RWPE2 (cell line): ENCODE measurements around the gene HIGD1A.

Experiments used
- ATAC-seq: fragments of 200-7000 bp; cut with Tn5 transposase; 3 replicates; pipeline ENCODE4 v1.9.1; 2021; ENCODE audit warnings: low read depth
- DNase-seq: peaks from one replicate; pipeline ENCODE4 v3.0.0-alpha.2; 2020; ENCODE audit warnings: low spot score
- H3K27ac ChIP-seq: fragments of 450-650 bp; 2 replicates; pipeline ENCODE4 v1.5.1; 2017; ENCODE audit warnings: mild to moderate bottlenecking; ENCODE audit not compliant: poor library complexity, severe bottlenecking
- H3K27me3 ChIP-seq: fragments of 250-450 bp; sonication (Bioruptor Pico); 2 replicates; pipeline ENCODE4 v1.5.1; 2021; ENCODE audit warnings: mild to moderate bottlenecking, moderate library complexity; ENCODE audit not compliant: insufficient read depth, poor library complexity, severe bottlenecking
- H3K36me3 ChIP-seq: fragments of 250-450 bp; sonication (Bioruptor Pico); 2 replicates; pipeline ENCODE4 v1.5.1; 2020; ENCODE audit warnings: low read depth, mild to moderate bottlenecking, moderate library complexity
- H3K4me1 ChIP-seq: fragments of 250-450 bp; sonication (Bioruptor Pico); 2 replicates; pipeline ENCODE4 v1.5.1; 2021; ENCODE audit warnings: mild to moderate bottlenecking, moderate library complexity; ENCODE audit not compliant: insufficient read depth, poor library complexity, severe bottlenecking
- H3K4me3 ChIP-seq: fragments of 250-450 bp; sonication (Bioruptor Pico); 2 replicates; pipeline ENCODE4 v1.5.1; 2021; ENCODE audit warnings: mild to moderate bottlenecking, moderate library complexity; ENCODE audit not compliant: severe bottlenecking
- H3K9me3 ChIP-seq: fragments of 250-450 bp; sonication (Bioruptor Pico); 2 replicates; pipeline ENCODE4 v1.5.1; 2021; ENCODE audit warnings: mild to moderate bottlenecking, moderate library complexity; ENCODE audit not compliant: severe bottlenecking
- TF ChIP-seq, protein P1 (sequence below): fragments of 450-650 bp; IDR thresholded peaks from one replicate; pipeline ENCODE4 v1.5.1; 2017; ENCODE audit warnings: mild to moderate bottlenecking, moderate library complexity; ENCODE audit not compliant: poor library complexity, severe bottlenecking

The HIGD1A gene

DNA sequence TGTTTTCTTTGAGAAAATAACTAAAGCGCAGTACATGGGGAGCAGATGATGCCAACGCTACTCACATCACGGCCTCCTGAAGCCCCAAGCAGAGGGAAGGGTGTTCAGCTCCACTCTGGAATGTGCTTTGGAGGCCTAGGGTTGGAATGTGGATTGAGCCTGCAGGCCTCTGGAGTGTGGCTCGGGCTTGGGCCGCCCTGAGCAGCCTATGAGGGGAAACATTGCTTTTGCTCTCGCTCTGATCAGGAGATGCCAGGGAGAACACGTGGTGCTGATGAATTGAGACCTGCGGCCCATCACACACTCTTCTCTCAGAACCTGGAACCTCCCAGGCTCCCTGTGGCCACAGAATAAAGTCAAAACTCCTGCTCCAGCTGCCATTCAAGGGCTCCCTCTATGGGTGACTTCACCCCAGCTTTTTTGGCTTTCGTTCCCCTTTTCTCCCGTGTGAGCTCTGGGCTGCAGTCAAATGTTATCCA lies 54.5 kb downstream of the HIGD1A start:
- DNase-seq = peak; percentile 17
- Histone ChIP-seq H3K36me3 (no peaks in the 10 kb centered on the region), H3K4me3 (no peak overlapping the region), H3K27me3 (no peaks in the 10 kb centered on the region), H3K4me1 (no peaks in the 10 kb centered on the region), H3K9me3 (no peaks in the 10 kb centered on the region), H3K27ac (no peak overlapping the region)
- ATAC-seq = peak; percentile 50; the same call in 2 of the 3 replicates
- TF ChIP-seq, protein P1, sequence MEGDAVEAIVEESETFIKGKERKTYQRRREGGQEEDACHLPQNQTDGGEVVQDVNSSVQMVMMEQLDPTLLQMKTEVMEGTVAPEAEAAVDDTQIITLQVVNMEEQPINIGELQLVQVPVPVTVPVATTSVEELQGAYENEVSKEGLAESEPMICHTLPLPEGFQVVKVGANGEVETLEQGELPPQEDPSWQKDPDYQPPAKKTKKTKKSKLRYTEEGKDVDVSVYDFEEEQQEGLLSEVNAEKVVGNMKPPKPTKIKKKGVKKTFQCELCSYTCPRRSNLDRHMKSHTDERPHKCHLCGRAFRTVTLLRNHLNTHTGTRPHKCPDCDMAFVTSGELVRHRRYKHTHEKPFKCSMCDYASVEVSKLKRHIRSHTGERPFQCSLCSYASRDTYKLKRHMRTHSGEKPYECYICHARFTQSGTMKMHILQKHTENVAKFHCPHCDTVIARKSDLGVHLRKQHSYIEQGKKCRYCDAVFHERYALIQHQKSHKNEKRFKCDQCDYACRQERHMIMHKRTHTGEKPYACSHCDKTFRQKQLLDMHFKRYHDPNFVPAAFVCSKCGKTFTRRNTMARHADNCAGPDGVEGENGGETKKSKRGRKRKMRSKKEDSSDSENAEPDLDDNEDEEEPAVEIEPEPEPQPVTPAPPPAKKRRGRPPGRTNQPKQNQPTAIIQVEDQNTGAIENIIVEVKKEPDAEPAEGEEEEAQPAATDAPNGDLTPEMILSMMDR = peak; percentile 59

DNA sequence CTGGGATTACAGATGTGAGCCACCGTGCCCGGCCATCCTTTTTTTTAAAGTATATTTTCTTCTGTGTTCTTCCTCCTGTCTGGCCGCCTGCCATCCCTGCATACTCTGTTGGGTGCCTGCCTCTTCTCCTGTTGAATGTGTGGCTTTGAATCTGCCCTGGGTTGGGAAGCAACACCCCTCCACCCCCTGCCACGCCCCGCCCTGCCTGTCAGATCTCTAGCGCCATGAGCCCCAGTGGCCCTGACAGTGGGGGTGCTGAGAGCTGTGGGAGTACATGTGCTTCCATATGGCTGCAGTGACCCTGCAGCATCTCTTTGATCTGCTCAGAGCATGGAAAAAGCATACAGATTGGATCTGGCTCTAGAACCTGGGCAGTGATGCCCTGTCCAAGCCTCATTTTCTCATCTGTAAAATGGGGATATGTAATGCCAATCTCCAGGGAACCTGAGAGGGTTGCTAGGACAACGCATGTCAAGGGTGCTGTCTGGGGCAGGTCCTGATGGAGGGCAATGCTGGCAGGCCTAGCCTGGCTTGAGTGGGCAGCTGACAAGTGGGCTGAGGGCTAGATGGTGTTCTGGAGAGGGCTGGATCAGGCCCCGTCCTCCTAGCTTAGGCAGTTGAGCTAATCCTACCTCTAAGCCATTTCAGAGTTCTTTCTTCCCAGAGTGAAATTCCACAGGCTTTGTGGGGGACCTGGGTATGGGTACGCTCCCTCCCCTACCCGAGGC lies 55.1 kb downstream of the HIGD1A start:
- DNase-seq = peak; percentile 29

DNA sequence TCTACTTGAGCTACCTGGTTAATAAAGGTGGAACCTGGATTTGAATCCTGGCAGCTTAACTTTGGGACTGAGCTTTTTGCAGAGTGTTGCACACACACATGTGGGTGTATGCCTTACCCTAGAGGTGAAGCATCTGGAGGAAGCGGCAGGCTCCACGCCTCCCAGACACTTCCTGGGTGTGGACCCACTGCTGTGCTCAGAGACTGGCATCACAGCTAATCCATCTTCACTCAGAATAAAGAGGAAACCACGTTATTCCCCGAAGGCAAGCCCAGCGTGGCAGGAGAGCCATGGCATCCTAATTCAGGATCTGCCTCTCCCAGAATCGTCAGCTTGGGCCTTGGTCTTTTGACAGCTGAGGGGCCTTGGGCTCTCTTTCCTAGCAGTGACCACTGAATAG lies 56.7 kb downstream of the HIGD1A start:
- no peaks in the 10 kb centered on the region for H3K27me3 ChIP-seq
- TF ChIP-seq, protein P1 = no peak
- ATAC-seq (peak; percentile 32; the same call in 1 of the 3 replicates), DNase-seq (peak; percentile 19)
- no peaks in the 10 kb centered on the region for H3K36me3 ChIP-seq
- H3K9me3 ChIP-seq = no peaks in the 10 kb centered on the region
- no peaks in the 10 kb centered on the region for H3K4me1 ChIP-seq
- H3K4me3 ChIP-seq = no peak overlapping the region
- H3K27ac ChIP-seq = no peak overlapping the region

More for the DNA sequence above, 55.1 kb downstream of the HIGD1A start:
- Histone ChIP-seq H3K27ac (no peak overlapping the region), H3K4me1 (no peaks in the 10 kb centered on the region), H3K36me3 (no peaks in the 10 kb centered on the region), H3K4me3 (no peak overlapping the region), H3K9me3 (no peaks in the 10 kb centered on the region), H3K27me3 (no peaks in the 10 kb centered on the region)
- no peak for ATAC-seq
- TF ChIP-seq, protein P1 = no peak

DNA sequence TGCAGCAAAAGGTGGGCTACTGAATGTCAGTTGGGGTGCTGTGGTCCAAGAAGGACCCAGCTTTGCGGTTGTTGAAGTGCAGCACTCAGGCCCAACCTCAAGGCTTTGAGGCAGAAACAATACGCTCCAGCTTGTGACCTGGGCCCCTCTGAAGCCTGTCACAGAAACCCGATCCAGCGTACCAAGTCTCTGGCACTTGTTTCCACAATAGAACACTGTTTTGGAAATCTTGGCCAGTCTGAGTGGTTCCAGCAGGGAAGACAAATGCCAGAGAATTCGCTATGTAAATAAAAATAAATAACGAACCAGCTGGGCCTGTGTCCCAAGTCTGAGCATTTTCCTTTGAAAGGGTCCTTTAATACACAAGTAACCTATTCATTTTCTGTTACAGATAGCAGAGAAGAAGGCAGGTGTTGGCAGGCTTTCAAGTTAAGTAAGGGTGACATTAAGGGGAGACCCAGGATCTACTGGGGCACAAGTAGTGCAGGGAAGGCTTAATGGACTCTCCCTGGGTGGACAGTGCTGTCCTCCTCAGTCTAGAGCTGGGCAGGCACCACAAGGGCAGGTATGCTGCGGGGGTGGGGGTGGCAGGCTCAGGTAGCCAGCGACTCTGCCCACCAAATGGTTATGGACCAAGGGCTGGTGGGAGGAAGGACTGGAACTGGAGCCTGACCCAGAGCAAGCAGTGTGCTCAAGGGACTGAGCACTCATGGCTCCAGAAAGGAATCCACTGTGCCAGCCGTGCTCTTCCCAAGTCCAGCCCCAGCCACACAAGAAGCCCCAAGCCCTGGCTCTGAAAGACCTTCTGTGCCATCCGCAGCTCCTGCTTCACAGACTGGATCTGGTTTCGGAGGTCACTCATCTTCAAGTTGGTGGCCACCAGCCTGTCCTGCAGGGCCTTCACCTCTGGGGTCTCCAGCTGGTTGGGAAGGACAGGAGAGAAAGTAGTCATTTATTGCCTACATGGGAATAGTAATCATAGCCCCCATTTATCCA lies 57.5 kb downstream of the HIGD1A start:
- Histone ChIP-seq H3K27ac (no peak overlapping the region), H3K36me3 (no peaks in the 10 kb centered on the region), H3K4me3 (no peak overlapping the region), H3K4me1 (no peaks in the 10 kb centered on the region), H3K27me3 (no peaks in the 10 kb centered on the region), H3K9me3 (no peaks in the 10 kb centered on the region)
- DNase-seq (peak; percentile 24), ATAC-seq (no peak)
- TF ChIP-seq, protein P1 = no peak
